Astrocyte of the cerebellum (primary cell): ENCODE measurements around the gene IGF2BP3.

Source experiments
- DNase-seq: peaks from one replicate; pipeline ENCODE4 v3.0.0-alpha.2; 2011; ENCODE audit warnings: low read depth
- H3K4me3 ChIP-seq: 2 replicates; pipeline ENCODE4 v1.5.1; 2011; ENCODE audit warnings: mild to moderate bottlenecking, low read depth, low read length, moderate library complexity
- CTCF ChIP-seq: IDR thresholded peaks from 2 replicates; pipeline ENCODE4 v1.5.1; 2012; ENCODE audit warnings: low read length, low read depth, moderate library complexity, mild to moderate bottlenecking; ENCODE audit errors: missing control alignments
- in situ Hi-C: cut with HindIII; loops from 2 replicates; pipeline ENCODE4 v1.10.0; 2017; ENCODE audit warnings: low sequenced_read_pairs

Gene IGF2BP3

GRCh38 chr7:23260371-23260770 is 209.9 kb downstream of the IGF2BP3 start:
- in situ Hi-C loops, result loop anchor here (25.0 kb wide), 1 partner anchor 452 kb away; the partner anchor contains the start of gene STK31
- DNase-seq, result no peak
- no peak overlapping the region for H3K4me3 ChIP-seq
- TF ChIP-seq CTCF, result no peak
